OCI-LY3 (cell line): ENCODE results near the gene KRT23.

Experiments
- EZH2phosphoT487 ChIP-seq: fragments of 200-600 bp; shearing (Covaris generic); IDR thresholded peaks from 2 replicates; pipeline ENCODE4 v1.6.1; 2018; ENCODE audit warnings: antibody characterized with exemption, mixed run types, low read depth
- TF ChIP-seq, protein P1 (sequence below): fragments of 200-600, 300-600 bp; sonication (generic); IDR thresholded peaks from 2 replicates; pipeline ENCODE4 v1.5.1; 2014; ENCODE audit warnings: antibody characterized with exemption, low read length, low read depth

DNA sequence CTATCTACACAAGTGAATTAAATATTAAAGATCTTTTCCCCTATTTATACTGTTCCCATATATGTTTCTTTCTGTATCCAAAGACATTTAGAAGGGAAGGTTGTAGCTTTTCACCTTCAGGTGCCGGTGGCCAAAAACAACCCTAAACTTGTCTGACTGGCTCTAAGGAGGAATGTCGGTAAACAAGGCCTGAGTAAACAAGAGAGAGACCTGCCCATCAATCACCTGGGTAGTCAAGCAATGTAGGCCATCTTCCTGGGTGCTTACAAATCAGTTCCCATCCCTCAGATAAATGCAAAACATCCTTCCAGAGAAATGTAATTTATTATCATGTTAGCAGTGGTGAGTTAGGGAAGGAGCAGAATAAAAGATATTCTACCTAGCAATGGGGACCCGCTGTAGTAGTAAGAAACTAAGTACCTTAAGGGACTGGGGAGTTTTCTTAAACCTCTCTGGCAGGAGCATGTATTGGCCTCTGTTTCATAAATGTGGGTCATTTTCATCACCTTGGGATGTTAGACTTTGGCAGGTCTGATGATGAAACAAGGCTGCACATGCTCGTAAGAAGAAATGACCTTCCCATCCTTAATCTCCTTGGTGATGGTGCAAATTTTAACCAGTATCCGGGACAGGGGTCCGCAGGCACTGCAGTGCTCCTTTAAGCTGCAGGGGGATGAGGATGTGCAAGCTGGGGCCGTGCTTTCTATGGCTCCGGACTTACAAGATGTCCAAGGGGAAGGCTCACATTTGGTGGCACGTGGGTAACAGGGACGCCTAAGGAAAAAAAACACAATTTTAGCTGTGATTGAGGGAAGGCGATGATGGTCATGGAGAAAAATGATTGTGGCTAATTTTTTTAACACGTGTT lies 20.9 kb upstream of the KRT23 start:
- TF ChIP-seq, protein P1, sequence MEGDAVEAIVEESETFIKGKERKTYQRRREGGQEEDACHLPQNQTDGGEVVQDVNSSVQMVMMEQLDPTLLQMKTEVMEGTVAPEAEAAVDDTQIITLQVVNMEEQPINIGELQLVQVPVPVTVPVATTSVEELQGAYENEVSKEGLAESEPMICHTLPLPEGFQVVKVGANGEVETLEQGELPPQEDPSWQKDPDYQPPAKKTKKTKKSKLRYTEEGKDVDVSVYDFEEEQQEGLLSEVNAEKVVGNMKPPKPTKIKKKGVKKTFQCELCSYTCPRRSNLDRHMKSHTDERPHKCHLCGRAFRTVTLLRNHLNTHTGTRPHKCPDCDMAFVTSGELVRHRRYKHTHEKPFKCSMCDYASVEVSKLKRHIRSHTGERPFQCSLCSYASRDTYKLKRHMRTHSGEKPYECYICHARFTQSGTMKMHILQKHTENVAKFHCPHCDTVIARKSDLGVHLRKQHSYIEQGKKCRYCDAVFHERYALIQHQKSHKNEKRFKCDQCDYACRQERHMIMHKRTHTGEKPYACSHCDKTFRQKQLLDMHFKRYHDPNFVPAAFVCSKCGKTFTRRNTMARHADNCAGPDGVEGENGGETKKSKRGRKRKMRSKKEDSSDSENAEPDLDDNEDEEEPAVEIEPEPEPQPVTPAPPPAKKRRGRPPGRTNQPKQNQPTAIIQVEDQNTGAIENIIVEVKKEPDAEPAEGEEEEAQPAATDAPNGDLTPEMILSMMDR = no peak
- TF ChIP-seq EZH2phosphoT487 = no peak
